Embryonic facial prominence (tissue), 1 donor: Measurements from ENCODE around the gene TIAM2.

ENCODE experiments used
- DNase-seq: peaks from one replicate; pipeline ENCODE4 v3.0.0-alpha.2; 2016; ENCODE audit errors: extremely low spot score

TIAM2 gene

DNA sequence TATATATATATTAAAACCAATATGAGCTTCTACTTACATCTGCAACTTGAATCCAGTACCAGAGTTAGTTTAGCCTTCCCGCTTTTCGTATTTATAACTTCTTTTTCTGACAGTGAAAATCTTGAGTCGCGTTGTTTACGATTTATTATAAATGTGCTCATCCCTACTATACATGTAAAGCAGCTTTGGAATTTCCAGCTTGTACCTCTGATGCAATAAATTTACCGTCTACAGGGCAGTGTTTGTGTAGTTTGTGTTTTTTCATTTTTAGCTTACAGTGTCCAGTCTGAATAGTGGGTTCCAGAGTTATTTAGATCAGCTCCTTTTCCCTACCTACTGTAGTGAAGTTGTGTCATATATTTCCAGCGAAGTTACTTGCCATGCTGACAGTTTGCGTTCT is 66.3 kb downstream of the TIAM2 start:
- DNase-seq = no peak

DNA sequence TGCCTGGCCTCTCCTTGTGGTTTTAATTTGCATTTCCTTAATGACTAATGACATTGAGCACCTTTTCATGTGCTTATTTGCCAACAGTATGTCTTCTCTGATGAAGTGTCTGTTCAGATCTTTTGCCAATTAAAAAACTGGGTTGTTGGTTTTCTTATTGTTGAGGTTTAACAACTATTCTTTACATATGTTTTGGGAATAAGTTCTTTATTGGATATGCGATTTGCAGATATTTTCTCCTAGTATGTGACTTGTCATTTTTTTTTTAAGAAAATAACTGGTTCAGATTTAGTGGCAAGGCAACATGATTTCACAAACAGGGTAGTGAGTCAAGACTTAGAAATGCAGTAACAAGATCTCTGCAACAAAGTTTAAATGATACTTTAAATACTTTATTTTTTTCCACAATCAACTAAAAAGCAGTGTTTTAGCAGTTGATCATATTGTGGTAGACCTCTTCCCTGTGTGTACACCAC is 67.8 kb downstream of the TIAM2 start:
- DNase-seq = no peak

DNA sequence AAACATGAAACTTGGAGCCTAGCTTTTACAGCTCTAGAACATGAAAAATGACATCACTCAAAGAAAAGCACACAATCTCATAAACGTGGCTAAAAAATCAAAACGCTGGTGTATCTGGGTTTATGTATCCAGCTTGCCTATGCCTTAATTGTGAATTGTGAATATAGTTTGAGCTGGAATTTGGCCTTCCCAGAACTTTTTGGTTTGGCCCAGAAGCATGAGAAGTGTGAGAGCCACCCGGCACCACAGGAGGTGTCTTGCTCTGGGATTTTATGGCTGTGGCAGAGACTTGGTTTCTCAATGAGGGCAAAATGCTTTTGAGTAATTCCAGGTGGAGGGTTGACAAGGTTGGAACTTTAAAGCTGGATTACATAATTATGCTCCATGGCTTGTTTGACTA is 69.2 kb downstream of the TIAM2 start:
- DNase-seq = no peak

DNA sequence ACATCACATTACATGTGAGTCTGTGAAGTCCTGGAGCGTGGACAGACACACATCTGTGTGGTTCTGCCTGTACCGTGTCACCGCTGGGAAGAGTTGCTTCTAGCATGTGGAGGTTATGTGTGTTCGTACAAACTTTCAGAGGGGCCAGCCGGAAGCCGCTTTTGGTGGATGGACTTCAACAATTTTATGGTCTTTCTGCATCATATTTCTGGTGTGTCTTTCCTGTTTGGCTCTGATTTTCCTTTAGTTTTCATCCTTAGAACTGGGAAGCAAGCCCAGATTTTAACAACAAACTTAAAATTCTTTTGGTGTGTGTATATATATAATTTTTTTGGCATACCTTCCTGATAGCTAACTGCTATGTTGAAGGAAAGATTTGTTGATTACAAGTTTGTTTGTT is 71.2 kb downstream of the TIAM2 start:
- DNase-seq = no peak

DNA sequence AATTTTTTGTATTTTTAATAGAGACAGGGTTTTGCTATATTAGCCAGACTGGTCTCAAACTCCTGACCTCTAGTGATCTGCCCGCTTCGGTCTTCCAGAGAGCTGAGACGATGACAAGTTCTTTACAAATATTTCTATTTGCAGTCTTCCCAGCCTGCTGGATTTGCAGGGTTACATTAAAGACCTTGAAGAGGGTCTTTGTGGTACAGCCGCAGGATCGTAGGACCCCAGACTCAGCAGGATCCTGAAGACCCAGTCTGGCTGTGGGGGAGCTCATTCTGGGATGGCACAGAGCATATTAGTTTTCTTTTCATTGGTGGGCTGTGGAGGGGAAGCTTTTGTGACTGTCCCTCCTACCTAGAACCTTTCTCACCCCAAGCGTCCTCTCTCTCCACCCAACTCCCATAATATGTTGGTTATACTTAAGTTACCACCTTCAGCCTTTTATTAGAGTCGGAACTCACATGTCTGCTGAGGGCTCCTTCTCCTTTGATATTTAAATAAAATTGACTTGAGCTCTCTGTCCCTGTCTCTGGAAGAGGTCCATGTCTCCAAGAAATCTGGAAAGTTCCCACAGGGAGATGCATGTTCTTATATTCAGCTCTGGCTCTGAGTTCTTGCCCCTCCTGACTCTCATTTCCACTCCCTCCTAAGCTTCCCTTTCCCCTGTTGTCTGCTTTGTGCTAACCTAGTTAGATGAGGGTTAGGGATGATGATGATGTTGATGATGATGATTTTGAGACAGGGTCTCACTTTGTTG is 72.0 kb downstream of the TIAM2 start:
- DNase-seq = no peak

DNA sequence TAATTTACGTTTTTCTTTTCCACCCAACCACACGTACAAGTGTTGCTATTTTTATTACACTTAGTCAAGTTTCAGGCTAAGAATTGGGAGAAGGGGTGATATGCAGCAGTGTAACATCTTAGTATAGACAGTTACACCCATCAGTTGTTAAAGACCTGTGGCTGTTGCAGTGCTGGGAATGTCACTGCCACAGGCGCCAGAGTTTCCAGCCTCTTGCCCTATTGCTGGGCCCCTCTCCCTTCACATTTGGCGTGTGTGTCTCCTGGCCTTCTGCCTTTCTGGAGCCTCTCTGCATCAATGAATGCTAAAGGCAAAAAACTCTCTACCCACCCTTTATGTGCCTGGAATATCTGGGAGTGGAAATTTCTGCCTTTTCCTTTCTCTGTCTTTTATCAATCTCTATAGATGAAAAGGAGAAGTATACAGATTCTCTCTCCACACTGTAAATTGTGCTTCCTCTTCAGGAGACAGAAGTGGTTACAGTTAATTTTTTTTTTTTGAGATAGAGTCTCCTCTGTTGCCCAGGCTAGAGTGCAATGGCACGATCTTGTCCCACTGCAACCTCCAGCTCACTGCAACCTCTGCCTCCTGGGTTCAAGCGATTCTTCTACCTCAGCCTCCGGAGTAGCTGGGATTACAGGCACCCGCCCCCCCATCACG is 73.0 kb downstream of the TIAM2 start:
- no peak for DNase-seq

DNA sequence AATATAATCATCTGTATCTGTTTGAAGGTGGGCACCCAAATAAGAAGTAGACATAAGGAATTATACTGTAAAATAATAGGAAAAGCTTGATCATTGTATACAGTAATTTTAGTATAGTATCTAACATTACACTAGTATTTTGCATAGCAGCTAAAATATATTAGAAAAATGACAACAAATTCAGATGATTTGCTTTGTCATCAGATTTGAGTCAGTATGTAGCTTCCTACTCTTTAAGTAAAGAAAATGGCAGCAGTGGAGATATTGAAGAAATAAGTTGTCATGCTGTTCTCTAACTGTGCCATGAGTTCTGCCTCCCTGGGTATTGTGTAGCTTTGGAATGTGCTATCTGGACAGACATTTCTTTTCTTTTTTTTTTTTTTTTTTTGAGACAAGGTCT is 74.4 kb downstream of the TIAM2 start:
- no peak for DNase-seq

DNA sequence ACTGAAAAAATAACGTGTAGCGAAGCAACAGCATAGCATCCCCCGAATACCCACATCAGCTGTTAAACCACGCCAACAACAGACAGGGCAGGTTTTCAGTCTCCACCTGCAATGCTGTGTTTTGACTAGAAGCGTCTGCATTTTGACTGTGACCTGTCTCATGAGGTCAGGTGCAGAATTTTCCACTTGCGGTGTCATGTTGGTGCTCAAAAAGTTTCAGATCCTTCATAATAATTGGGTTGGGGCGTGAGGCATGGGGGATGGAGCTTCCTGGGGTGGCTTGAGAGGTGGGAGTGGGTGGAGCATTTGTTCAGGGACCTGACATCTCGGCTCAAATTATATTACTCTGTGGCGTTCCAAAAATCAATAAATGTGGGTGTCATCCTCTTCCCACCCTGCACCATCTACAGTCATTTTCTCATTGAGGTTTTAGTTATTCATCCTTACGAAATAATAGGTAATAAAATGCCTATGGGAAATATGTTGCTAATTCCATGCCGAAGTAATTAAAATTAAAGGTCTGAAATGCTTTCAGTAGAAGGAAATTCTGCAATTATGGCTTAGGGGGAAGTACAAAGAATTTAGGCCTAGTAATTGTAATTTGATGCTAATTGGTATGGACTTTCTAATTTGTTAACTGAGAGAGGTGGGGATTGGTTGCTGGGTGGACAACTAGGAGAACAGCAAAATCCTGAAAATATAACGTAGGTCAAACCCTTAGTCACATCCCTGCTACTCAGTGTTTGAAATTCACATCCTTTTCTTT is 81.0 kb downstream of the TIAM2 start:
- DNase-seq = no peak

DNA sequence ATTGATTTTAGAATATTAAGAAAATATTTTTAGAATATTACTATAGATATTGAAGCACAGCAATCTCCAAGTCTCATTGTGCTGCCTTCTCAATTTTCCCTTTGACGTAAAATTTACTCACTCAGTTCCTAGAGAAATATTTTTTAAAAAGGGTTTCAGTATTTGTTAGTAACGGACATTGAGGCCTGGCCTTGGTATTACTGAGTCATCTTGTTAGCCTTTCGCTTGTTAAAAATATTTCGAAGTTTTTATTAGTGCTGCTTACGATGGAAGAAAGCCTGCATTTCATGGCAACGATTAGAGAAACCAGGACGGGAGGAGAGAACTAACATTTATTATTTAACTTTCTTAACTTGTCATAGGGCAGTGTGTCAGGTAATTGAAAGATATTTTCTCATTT is 82.2 kb downstream of the TIAM2 start:
- DNase-seq = no peak

DNA sequence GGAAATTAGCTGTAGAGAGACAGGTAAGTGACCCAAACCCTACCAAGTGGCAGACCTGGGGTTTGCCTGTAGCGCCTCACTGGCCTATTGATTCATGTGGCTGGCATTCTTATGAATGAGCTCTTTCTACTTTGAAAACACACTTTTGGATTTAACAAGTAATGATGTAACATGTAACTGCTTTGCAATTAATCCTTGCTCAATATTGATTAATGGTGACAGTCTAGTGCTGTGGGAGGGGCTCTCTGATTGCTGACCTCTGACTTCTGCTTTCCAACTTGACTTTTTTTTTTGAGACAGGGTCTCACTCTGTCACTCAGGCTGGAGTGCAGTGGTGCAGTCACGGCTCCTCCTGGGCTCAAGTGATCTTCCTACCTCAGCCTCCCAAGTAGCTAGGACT is 82.7 kb downstream of the TIAM2 start:
- DNase-seq = no peak

DNA sequence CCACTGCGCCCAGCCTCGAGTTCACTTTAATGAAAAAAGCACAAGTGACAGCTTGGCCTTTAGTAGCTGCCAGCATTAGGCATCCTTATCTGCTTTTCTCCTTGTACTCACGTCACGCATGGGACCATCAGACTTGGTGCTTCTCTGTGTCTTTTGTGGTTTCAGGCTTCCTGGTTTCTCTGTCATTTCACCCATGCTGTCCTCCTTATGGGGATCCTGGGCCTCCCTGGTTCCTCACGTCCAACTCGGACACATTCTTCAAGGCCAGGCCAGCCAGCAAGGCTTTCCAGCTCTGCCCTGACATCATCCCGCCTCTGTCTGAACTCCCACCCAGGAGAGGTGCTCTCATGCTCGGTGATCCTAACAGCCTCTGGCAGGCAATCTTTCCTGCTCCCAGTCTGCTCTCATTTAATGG is 83.2 kb downstream of the TIAM2 start:
- DNase-seq = no peak

DNA sequence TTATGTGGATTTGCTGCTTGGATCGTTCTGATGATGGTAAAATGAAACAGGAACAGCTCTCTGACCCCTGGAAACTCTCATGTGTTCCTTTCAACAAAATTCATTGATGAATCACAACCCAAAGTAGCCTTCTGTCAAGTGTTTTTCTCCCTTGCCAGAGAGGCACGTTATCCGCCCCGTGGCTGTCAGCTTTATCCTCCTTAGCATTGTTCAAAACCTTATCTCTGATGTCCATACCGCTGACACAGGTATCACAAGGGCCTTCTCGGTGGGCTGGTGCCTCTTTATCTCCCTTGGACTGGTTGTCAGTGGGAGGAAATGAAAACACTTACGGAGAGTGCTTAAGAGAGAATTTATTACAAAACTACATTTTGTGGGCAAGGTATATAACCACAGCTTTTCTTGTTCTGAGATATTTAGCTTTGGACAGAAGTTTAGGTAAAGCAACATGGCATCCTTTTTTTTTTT is 84.9 kb downstream of the TIAM2 start:
- no peak for DNase-seq

DNA sequence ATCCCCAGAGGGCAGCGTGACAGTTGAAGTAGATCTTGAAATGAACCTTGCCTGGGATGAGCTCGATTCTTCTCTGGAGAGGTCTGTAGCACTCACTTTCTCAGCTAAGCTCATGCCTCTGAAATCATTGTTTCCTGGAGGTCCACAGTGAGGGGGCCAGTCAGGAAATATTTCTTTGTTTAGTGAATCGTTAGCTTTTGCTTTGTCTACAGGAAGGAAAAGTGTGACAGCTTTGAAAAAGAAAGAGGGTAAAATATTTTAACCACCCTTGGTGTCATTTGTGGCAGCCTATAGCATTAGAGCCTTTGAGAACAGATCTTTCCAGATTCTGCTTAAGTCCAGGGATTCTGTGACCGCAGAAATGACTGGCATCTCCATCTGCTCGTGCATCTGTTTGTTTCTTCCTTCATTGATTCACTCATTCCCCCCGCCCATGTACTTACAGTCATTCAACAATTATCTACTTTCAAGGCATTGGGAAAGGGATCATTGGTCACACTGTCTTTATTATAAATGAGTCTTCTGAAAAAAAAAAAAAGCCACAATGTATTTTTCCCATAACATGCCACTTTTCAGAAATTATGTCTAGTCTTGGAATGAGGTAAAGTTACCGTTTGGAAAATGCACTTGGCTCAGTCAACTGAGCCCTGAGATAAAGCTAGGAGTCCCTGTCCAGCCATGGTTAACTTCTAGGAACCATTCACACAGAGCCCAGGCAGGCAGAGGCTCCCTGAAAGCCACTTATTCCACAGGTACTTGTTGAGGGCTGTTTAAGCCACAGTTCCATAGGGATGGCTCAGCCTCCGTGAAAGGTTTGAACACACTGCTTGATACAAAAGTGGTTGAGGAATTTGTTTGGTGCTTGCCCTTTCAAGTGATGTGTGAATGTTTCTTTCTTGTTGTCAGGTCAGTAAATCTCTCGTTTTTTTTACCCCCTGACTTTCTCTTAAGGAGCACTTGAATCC is 86.0 kb downstream of the TIAM2 start:
- DNase-seq = no peak

DNA sequence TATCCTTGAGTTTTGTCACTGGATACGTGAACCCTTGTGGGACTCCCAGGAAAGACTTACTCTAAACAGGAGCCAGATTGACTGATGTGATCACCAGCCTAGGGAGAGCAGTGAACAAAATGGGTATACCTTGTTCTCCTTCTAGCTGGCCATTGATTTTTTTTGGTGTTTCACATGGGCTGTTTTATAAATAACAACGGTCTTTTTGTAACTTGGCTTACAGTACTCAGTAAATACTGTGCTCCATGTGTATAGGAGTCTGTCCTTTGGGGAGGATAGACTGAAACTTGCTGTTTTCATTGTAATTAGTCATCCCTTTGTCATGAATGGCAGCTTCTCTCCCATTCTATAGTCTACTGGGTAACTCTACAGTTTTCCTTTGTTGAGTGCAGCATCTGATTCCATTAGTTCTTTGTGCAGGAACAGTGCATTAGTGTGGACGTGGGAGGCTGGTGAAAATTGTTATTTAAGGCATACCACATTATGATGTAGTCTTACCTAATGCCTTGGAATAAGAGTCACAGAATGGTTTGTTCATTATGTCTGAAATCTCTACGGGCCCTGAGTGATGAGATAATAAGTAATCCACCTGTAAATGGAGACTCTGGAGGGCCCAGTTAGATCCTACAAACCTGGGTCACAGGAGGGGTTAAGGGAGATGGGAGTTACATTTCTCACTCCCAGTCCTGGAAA is 89.5 kb downstream of the TIAM2 start:
- DNase-seq = no peak

DNA sequence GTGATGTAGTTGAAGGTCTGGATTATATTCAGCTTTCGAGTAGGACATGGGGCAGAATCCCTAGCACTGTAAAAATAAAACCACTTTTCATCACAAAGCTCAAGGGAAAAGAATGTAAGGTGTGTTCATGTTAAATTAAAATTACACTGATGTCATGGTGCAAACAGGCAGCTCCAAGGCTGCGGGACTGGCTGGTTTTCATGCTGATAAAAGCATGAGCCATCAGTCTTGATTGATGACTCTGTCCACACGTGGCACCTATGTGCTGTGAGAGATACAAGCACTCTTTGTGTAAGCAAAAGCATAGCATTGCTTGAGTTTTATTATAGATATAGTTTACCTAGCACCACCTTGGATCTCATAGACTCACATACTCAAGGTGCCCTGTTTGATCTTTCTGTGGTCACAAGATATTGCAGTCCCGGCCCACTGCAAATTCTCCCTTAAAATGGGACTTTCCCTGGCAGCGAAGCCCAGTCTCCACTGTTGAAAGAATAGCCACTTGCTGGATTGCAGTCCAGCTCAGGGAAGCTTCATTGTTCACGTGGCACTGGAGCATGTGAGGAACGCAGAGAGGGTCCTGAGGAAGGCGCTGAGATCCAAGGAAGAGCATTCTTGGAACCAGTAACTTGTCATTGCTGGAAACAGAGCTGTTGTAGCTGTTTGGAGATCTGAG is 90.6 kb downstream of the TIAM2 start:
- DNase-seq = no peak

DNA sequence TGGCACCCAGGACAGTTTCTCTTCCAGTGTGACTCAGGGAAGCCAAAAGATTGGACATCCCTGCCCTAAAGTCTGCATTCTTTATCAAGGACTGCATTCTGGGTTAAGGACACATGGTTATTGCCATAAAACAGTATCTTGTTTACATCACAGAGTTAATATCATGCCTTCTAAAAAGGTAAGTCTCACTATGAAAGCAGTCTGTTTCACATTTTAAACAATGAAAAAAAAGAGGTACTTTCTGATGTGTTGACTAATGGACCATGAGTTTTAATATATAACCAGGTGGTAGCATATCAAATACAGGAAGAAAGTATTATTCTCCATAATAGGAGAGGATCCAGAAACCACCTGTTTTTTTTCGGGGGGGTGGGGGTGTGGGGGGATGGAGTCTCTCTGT is 93.7 kb downstream of the TIAM2 start:
- no peak for DNase-seq

DNA sequence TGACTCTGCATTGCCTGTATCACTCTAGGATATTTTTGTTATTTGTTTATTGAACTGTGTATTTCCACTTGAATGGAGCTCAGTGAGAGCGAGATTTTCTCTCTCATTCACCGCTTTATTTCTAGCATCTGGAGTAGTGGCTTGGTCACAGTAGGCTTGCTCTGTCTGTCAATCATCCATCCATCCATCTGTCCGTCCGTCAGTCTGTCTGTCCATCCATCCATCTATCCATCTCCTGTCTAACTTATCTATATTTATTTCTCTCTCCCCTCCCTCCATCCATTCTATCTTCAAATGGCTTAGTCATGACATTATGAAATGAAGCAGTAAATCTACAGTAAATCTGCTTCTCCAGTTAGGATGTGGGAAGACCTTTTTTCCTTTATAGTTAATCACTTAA is 94.6 kb downstream of the TIAM2 start:
- no peak for DNase-seq

DNA sequence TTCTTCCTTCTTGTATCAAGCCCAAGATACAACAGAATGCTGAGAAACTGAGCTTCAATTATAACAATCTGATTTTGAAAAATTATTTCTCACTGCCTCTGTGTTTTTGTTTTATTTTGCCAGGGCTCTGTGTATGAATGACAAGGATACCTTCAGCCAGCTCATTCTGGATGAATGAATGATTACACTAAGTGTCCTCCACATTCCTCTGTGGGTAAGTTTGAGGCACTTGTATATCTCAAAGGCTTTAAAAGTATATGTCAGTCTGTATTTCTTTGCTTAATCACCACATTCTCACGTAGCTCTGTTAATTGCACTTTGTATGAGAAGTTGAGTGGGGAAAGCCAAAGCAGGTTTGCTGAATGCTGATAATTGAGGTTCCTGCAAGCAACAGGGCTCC is 95.1 kb downstream of the TIAM2 start:
- no peak for DNase-seq

DNA sequence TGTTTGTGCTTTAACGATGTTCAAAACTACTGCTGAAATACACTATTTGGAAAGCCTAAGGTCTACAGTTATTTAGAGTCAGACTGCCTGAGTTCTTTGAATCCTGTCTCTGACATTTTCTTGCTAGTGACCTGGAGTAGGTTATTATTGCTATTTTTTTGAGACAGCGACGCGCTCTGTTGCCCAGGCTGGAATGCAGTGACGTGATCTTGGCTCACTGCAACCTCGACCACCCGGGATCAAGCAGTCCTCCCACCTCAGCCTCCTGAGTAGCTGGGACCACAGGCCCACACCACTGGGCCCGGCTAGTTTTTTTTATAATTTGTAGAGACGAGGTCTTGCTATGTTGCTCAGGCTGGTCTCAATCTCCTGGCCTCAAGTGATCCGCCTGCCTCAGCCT is 96.6 kb downstream of the TIAM2 start:
- DNase-seq = no peak

DNA sequence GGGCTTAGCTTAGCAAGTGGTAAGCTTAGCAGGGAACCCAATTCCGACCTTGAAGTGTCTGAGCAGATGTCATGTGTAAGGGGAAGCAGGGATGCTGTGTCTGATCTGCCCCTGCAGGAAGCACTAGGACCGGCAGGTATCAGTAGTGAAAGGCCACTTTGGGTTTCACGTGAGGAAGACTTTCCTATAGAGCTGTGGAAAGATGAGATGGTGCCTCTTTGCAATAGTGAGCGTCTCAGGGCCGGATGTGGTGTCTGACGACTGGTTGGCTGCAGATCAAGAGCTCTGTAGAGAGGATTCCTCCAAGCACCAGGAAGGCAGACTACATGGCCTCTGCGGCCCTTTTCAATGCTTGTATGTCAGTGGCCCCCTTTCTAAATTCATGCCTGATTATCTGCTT is 98.3 kb downstream of the TIAM2 start:
- DNase-seq = no peak
